ENCODE measurements around the gene SYF2. TPM values are rescaled to one million over a fixed set of nuclear protein-coding genes. Genes with fewer than 3 reads are reported as not detected.

SYF2 gene
- polyA plus RNA-seq, 2 of the 4 experiments (the other 2 are of a cell fraction) = 38.6 to 39.7 TPM

GRCh38 chr1:25247024-25247828 lies 14.9 kb upstream of the SYF2 start, which contains the start of gene RSRP1:
Gene RSRP1 (minus strand): TSS chr1:25247454. CDS start chr1:25246963, 491 bp downstream.
- H3K27ac ChIP-seq = peak within 1 kb of the TSS; percentile 98 to 99
- H3K9me3 ChIP-seq = no peaks in the 10 kb centered on the region
- WGBS (ENCODE audit: missing lambda C conversion rate) = 2% methylated on average over 29 of the region's 79 CpGs
- FAIRE-seq (no peak), DNase-seq (ENCODE audit: low read depth in 1 of 2, low spot score in 1 of 2) (peak; percentile 96 to 98), ATAC-seq (peak; percentile 88 to 92)
- H3K4me2 ChIP-seq = peak within 1 kb of the TSS; percentile 97
- CTCF ChIA-PET = interaction anchor here (1.0 kb wide), 1 partner anchor 10 kb away, joined by 3 read pairs; no protein-coding TSS in a partner anchor
- POLR2A ChIA-PET = interaction anchor here (0.5 to 1.4 kb wide), 16 partner anchors 8 to 572 kb away, joined by 3 to 36 read pairs (median 4); partner anchors contain the start of genes CLIC4, MACO1 and SYF2
- TF ChIP-seq POLR2A (IDR thresholded peaks at IDR 0.05; ENCODE audit: low read length) = peak; percentile 99
- no peak for TF ChIP-seq ZSCAN20 (CRISPR knock-in tag; IDR thresholded peaks at IDR 0.05)
- TF ChIP-seq MAFK (IDR thresholded peaks at IDR 0.05; ENCODE audit: partially characterized antibody) = no peak
- no peak for TF ChIP-seq TP53 (CRISPR knock-in tag; IDR thresholded peaks at IDR 0.05)
- peak; percentile 30; the same call in 1 of the 2 replicates for TF ChIP-seq REST (IDR thresholded peaks at IDR 0.05)
- TF ChIP-seq HES2 (IDR thresholded peaks at IDR 0.05) = no peak
- no peak for TF ChIP-seq HOXB5 (CRISPR knock-in tag; IDR thresholded peaks at IDR 0.05)
- TF ChIP-seq JUN (IDR thresholded peaks at IDR 0.05) = peak; percentile 92 to 93
- TF ChIP-seq FOSB (CRISPR knock-in tag; IDR thresholded peaks at IDR 0.05) = no peak
- TF ChIP-seq ESRRA (IDR thresholded peaks at IDR 0.05; ENCODE audit: borderline replicate concordance, low read length) = no peak
- no peak for TF ChIP-seq GATA3 (IDR thresholded peaks at IDR 0.05; ENCODE audit: borderline replicate concordance)
- no peak for TF ChIP-seq FOXS1 (CRISPR knock-in tag; IDR thresholded peaks at IDR 0.05)
- peak; percentile 98 for TF ChIP-seq BCL3 (IDR thresholded peaks at IDR 0.05)
- TF ChIP-seq CEBPB (IDR thresholded peaks at IDR 0.05) = peak; percentile 17 to 77; a peak in 3 of 4 replicates
- TF ChIP-seq FOSL2 (IDR thresholded peaks at IDR 0.05) = no peak
- no peak for TF ChIP-seq FOSL2 (CRISPR knock-in tag; IDR thresholded peaks at IDR 0.05)
- no peak for TF ChIP-seq MYC (IDR thresholded peaks at IDR 0.05; ENCODE audit: borderline replicate concordance, low read length)
- peak; percentile 97 for TF ChIP-seq PHF8 (IDR thresholded peaks at IDR 0.05; ENCODE audit: borderline replicate concordance, low read depth)
- no peak for TF ChIP-seq NR3C1 (IDR thresholded peaks at IDR 0.05)
- TF ChIP-seq E2F6 (IDR thresholded peaks at IDR 0.05; ENCODE audit: borderline replicate concordance, low read depth) = 0 out of 2 replicates have a peak, but pooled peaks have one; percentile 5
- peaks cover 14% of the 10 kb centered on the region; the same call in 2 of the 3 replicates for H3K4me1 ChIP-seq
- H3K4me3 ChIP-seq = peak within 1 kb of the TSS; percentile 89

GRCh38 chr1:25246600-25247023 lies 14.3 kb upstream of the SYF2 start:
- peak; percentile 11 to 22; a peak in 5 of 6 replicates for ATAC-seq
- CTCF ChIA-PET = no interaction called here
- no peak for FAIRE-seq
- Histone ChIP-seq H3K4me2 (peak overlapping the region; percentile 97), H3K27ac (peak overlapping the region; percentile 98 to 99), H3K9me3 (no peaks in the 10 kb centered on the region), H3K4me3 (peak overlapping the region; percentile 89), H3K4me1 (peaks cover 14% of the 10 kb centered on the region; the same call in 2 of the 3 replicates)
- POLR2A ChIA-PET = interaction anchor here (1.0 to 1.4 kb wide), 4 partner anchors 14 to 502 kb away, joined by 6 to 36 read pairs (median 8); partner anchors contain the start of genes CLIC4, MACO1 and SYF2
- DNase-seq (ENCODE audit: low read depth in 1 of 2, low spot score in 1 of 2) = no peak
- WGBS (ENCODE audit: missing lambda C conversion rate) = under 1% methylated on average over 21 of the region's 53 CpGs
- TF ChIP-seq ZSCAN20 (CRISPR knock-in tag; IDR thresholded peaks at IDR 0.05) (no peak), HOXB5 (CRISPR knock-in tag; IDR thresholded peaks at IDR 0.05) (no peak), REST (IDR thresholded peaks at IDR 0.05) (no peak), HOXA7 (CRISPR knock-in tag; IDR thresholded peaks at IDR 0.05) (no peak), E2F6 (IDR thresholded peaks at IDR 0.05; ENCODE audit: borderline replicate concordance, low read depth) (no peak), HEYL (CRISPR knock-in tag; IDR thresholded peaks at IDR 0.05) (no peak), NPAS2 (CRISPR knock-in tag; IDR thresholded peaks at IDR 0.05; ENCODE audit: borderline replicate concordance) (no peak), CBX8 (IDR thresholded peaks at IDR 0.05) (no peak), NR3C1 (IDR thresholded peaks at IDR 0.05) (no peak), JUN (IDR thresholded peaks at IDR 0.05) (no peak), NFE2L2 (conservative IDR thresholded peaks at IDR 0.05; ENCODE audit: low read length) (no peak), KDM1A (IDR thresholded peaks at IDR 0.05; ENCODE audit: low read depth) (no peak)

Data from A549 (cell line).